ENCODE results near the gene PLS3.
"Not testable (repeated sequence)": the region's sequence is repeated elsewhere in the genome, so short reads cannot be mapped to it uniquely, and the experiment has no call there.

Gene PLS3

GRCh38 chrX:115616943-115617563, 56.1 kb downstream of the PLS3 start:
- no peak for DNase-seq

- no peak for DNase-seq
These were observed 61.6 kb downstream of the PLS3 start for GRCh38 chrX:115622534-115622933.

- DNase-seq, result no peak
These were observed 63.9 kb downstream of the PLS3 start for GRCh38 chrX:115624916-115625315.

GRCh38 chrX:115625572-115626301, 64.8 kb downstream of the PLS3 start:
- DNase-seq, result no peak

GRCh38 chrX:115630204-115630603, 69.2 kb downstream of the PLS3 start:
- DNase-seq, result no peak

- DNase-seq, result no peak
These were observed 71.5 kb downstream of the PLS3 start for GRCh38 chrX:115632455-115632854.

- DNase-seq, result not testable (repeated sequence)
These were observed 72.4 kb downstream of the PLS3 start for GRCh38 chrX:115633397-115633796.

GRCh38 chrX:115639334-115639880, 78.4 kb downstream of the PLS3 start:
- DNase-seq, result no peak

GRCh38 chrX:115642311-115642710, 81.3 kb downstream of the PLS3 start:
- DNase-seq, result no peak

GRCh38 chrX:115642895-115643530, 82.0 kb downstream of the PLS3 start:
- peak; percentile 3 for DNase-seq

- DNase-seq, result not testable (repeated sequence)
These were observed 83.4 kb downstream of the PLS3 start for GRCh38 chrX:115644397-115644796.

- no peak for DNase-seq
These were observed 88.6 kb downstream of the PLS3 start for GRCh38 chrX:115649461-115650063.

- DNase-seq, result no peak
These were observed 89.5 kb downstream of the PLS3 start for GRCh38 chrX:115650449-115650848.

GRCh38 chrX:115650916-115651315, 89.9 kb downstream of the PLS3 start:
- DNase-seq, result no peak

GRCh38 chrX:115652221-115652620, 91.2 kb downstream of the PLS3 start:
- no peak for DNase-seq

- no peak for DNase-seq
These were observed 104.1 kb downstream of the PLS3 start for GRCh38 chrX:115665122-115665521.

GRCh38 chrX:115679460-115679859, 118.5 kb downstream of the PLS3 start:
- no peak for DNase-seq

GRCh38 chrX:115687595-115687994, 126.6 kb downstream of the PLS3 start:
- no peak for DNase-seq

- no peak for DNase-seq
These were observed 129.0 kb downstream of the PLS3 start for GRCh38 chrX:115689931-115690330.

GRCh38 chrX:115690511-115691216, 129.7 kb downstream of the PLS3 start:
- DNase-seq, result no peak

GRCh38 chrX:115693476-115693875, 132.5 kb downstream of the PLS3 start:
- no peak for DNase-seq

GRCh38 chrX:115694028-115694427, 133.1 kb downstream of the PLS3 start:
- no peak for DNase-seq

- DNase-seq, result no peak
These were observed 135.1 kb downstream of the PLS3 start for GRCh38 chrX:115696039-115696438.
